Epithelial cell of prostate (primary cell): ENCODE results near the gene NREP.

Experiments
- DNase-seq: peaks from one replicate; pipeline ENCODE4 v3.0.0-alpha.2; 2011; ENCODE audit warnings: low read depth, low spot score
- H3K27ac ChIP-seq: fragments of 450-650 bp; 2 replicates; pipeline ENCODE4 v1.5.1; 2017; ENCODE audit warnings: mild to moderate bottlenecking

The NREP gene

GRCh38 chr5:111769541-111769940 is 12.5 kb upstream of the NREP start:
- H3K27ac ChIP-seq = no peak overlapping the region
- no peak for DNase-seq

DNA sequence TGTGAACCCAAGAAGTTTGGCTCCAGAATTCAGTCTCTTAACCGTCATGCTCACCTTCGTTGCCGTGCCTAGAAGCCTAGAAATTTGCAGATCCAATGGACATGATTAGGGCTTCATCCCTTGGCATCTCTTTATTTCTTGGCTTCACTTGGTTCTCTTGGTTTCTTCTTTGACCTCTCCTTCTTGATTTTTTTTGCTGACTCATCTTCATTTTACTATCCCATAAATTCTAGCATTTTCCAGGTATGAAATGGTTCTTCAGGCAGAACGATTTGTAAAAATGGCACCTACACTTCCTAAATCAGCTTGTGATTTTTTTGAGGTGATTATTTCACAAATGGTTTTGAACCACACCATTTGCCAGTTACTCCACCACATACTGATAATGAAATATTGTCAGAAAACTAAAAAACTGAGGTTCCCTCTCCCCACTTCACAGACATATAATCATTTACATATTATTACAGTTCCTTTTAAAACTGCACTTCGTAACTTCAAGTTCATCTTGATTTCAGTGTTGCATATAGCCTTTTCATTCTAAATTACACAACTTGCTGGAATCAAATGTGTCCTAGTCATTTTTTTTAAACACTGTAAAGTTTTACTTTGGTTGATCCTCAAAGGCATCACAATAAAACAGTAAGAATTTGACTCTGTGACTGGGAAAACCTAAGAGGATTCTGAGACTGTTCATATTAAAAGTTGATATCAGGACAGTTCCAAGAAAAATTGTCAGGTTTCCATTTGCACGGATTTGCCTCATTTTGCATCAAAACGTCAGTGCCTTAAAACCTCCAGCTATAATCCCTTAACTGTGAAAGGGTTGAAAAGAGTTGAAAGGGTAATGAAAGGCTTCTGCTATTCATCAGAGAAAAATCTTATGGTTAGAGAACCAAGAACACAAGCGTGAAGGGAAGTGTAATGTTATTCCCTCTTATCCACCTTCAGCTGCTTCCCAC is 8.9 kb upstream of the NREP start:
- no peak overlapping the region for H3K27ac ChIP-seq
- DNase-seq = no peak

DNA sequence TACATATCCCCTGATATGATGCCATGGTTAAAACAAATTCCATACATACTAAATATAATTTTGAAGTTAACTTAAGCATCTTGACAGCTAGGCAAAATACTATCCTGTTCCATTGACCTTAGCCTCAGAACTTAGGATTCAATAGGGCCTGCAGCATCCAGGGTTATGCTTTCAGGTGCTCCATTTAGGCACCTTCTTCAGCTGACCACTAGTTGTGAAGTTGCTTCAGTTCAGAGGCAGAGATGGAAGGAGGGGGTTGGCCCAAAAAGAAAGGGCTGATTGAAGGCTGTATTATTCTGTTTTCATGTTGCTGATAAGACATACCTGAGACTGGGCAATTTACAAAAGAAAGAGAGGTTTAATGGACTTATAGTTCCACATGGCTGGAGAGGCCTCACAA is 7.0 kb upstream of the NREP start:
- no peak for DNase-seq
- H3K27ac ChIP-seq = no peak overlapping the region

DNA sequence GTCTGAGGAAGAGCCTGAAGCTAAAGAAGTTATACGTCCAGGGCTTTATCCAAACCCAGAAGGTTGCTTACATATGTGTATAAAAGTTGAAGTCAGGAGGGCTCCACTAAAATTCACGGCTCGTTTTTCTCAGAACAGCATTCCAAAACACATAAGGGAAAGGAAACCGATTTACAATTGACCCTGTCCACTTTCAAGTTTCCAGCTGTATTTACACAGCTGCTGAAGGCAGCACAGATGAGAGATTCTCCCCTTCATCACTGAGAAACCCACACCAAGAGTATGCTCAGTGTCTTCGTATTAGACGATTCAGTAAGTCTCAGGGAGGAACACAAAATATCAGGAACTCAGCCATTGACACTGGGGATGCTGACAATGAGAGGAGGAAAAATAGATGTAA is 5.9 kb upstream of the NREP start:
- DNase-seq = no peak
- no peak overlapping the region for H3K27ac ChIP-seq

DNA sequence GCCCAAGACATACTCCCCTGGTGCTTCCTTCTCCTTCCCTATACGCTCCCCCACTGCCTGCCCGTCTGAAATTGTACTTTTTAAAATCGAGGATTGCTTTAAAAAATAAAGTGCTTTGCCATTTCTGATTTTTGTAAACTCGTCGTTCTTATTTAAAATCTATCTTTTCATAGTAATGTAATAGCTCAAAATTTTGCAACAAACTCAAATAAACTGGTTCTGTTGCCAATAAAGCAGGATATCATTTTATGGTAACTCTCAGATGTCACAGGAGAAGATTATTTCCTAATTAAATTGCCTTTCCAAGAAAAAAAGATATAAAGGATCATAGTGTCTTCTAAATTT is 1.3 kb upstream of the NREP start:
- H3K27ac ChIP-seq = no peak overlapping the region
- no peak for DNase-seq

DNA sequence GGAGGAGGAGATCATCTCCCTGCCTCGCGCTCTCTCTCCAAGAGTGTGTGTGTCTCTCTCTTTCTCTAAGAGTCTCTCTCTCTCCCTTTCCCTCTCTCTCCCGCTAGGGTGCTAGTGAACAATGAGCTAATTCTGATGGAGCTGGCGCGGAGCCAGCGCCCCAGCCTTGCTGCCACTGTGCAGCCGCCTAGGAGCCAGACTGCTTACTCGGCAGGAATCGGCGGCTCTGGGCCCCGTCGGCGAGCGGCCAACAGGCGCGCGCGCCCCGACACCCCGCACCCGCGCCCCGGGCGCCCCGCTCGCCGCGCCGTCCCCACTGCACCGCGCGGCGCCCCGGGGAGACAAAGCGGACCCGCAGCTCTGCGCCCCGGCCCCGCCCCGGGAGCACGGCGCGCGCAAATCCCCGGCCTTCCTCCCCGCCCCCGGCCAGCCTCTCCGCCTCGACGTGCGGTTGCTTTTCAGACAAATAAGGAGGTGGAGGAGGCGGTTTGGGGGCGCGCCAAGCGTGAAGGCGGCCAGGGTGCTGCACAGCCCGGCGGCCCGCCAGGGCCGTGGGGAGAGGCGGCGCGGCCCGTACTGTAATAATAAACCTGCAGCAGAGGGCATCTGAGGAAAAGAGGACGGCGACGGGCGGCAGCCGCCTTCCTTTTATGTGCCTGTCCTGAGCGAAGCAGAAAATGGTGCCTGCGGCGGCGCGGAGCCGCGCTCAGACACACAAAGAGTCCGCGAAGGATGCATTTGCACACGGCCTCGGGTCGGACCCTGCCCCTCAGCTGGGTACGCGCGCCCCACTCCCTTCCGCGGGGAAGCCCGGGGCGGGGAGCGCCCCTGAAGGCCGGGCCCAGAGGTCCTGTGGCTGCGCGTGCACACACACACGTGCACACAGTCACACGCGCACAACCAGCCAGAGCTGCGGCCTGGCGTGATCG is 625 bp upstream of the NREP start:
- peak overlapping the region; percentile 31 for H3K27ac ChIP-seq
- DNase-seq = peak; percentile 76

DNA sequence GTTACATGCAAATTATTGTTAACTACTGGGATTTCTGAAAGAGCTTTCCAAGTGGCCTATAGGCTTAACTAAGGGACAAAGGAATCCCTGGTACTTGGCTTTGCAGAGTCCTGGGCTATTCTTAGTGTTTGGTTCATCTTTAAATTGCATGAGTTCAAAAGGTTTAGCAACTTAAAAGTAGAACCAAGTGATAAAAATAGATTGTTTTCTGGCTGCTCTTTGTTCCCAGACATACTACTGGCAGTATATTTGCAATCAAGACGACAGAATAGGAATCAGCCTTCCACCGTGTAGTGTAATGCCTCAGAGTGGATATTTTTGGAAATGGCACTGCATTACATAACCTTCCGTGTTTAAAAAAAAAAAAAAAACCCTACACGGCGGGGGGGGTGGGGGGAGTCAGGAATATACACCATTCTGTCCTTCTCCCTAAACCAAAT is 1.0 kb downstream of the NREP start:
- DNase-seq = no peak
- H3K27ac ChIP-seq = no peak overlapping the region

DNA sequence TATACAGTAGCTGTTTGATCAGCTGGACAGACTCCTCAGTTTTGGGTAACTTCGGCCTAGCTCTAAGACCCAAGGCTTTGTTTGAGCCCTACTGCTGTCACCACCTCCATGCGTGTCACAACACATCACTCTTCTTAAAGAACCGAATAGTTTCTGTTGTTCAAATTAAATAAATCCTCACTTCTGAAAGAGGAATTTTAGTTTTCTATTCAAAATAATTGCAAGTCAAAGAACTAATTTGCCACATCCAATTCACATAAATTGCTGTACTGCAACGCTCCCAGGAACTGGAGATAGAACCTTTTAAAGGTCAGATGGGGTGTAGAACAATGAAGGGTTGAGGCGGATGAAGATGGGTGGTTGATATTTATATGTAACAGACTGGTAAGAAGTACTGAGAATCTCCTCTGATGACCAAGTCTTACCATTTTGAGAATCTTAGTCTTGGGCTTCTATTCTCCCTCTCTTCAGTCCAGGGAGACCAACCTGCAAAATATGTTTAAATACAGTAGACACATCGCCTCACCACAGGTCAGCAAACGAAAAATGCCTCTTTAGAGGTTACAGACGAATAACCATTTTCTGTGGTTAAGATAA is 1.6 kb downstream of the NREP start:
- DNase-seq = no peak
- H3K27ac ChIP-seq = no peak overlapping the region

GRCh38 chr5:111753884-111754589 is 3.0 kb downstream of the NREP start:
- H3K27ac ChIP-seq = no peak overlapping the region
- DNase-seq = no peak

GRCh38 chr5:111752426-111752965 is 4.5 kb downstream of the NREP start:
- no peak overlapping the region for H3K27ac ChIP-seq
- DNase-seq = no peak

DNA sequence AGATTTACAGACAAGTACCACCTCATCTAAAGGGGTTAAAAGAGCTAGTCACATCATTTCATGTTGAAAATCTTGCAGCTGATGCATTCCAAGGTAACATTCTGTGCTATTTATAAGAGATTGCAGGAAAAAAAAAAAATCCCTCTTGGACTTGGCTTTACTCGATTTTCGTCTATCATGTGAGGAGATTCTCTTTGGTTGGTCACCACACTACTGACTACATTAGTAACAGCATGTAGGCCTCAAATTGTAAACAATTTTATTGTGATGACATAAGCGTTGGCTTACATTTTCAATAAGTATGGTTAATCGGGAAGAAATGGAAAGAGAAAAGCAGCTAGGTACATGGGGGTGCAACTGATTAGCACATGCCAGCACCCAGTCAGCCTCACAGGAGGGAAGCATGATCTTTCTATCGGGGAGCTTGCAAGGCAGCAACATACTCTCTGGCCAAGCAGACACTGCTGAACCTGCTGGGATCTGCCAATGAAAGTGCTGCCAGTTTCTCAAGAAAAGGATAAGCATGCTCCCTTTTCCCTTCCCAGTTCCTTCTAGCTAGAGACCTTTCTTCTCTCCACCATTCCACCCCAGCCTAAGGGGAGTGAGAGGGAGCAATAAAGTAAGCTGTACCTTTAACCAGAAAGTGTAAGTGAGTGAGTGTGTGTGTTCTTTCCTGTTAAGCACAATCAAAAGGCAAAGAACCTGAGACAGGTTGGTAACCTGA is 7.5 kb downstream of the NREP start:
- DNase-seq = no peak
- no peak overlapping the region for H3K27ac ChIP-seq

DNA sequence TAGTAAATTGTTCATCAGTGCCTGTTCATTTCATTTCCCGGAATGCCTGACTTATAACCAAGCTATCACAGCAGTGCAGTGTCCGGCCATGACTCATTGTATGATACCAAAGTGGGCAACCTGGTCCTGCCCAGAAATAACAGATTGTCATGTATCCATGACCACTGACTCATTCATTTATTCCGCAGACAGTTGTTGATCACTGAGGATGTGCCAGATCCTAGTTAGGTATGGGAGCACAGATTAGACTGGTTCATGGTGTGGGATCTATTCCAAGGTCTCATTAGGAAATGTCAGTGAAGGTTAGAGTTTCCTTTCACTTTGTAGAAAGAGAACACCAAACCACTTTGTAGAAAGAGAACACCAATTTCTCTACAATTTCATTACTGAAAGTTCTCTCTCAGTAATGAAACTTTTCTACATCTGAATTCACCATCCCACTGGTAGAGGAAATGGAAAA is 8.7 kb downstream of the NREP start:
- peak; percentile 65 for DNase-seq
- peak overlapping the region; percentile 65 for H3K27ac ChIP-seq

DNA sequence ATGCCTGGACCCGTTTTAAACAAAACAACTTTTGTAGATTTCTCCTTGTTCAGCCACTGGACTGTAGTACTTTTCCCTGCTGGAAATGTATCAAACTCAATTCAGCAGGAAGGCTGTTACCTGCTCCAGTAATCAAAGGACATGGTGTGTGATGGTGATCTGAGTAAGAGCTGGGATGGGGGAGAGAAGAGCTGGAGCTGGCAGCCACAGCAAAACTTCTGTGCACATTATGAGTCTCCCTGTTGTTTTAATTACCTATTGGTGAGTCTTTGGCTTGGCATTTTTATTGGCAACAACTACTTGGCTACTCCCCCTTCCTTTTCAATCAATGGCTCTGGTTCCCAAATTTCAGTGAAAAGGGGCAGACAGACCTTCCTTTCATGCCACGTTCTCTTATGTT is 9.7 kb downstream of the NREP start:
- DNase-seq = peak; percentile 60
- H3K27ac ChIP-seq = peak overlapping the region; percentile 65

DNA sequence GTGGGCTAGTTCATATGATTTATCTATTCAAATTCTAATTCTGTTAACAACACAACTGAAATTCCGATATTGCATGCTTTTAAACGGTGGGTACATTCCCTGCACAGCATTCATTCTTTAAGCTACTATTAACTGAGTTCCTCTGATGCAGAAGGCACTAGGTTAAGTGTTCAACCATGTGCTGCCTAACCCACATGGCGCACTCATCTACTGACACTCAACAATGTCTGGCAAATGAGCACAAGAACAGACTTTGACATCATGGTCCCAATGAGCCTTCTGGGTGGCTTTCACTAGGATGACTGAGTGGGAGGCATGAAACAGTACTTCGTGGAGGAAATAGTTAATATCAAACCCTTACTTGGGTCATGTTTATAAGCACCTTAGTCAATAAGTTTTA is 10.2 kb downstream of the NREP start:
- peak overlapping the region; percentile 65 for H3K27ac ChIP-seq
- no peak for DNase-seq

GRCh38 chr5:111745075-111745739 is 11.8 kb downstream of the NREP start:
- no peak overlapping the region for H3K27ac ChIP-seq
- no peak for DNase-seq

GRCh38 chr5:111744455-111744854 is 12.5 kb downstream of the NREP start:
- no peak for DNase-seq

DNA sequence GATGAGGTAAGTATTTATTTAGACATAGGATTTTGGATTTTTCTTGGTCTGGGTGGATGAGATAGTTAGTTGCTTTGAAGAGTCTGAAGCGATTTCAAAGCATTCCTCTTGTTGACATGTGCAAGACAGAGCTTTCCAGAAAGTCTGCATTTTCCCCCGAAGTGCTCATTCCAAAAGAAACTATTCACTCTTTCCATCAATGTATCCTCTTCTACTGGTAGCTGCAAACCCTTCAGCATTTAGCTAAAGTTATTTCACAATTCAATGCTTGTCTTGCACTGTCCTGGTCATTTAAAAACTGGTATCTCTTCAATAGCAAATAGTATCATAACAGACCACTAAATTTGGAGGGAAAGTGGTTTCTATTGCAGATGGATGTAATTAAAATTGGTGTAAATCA is 13.0 kb downstream of the NREP start:
- DNase-seq = no peak
- no peak overlapping the region for H3K27ac ChIP-seq

More at GRCh38 chr5:111744455-111744854, 12.5 kb downstream of the NREP start:
- no peak overlapping the region for H3K27ac ChIP-seq

DNA sequence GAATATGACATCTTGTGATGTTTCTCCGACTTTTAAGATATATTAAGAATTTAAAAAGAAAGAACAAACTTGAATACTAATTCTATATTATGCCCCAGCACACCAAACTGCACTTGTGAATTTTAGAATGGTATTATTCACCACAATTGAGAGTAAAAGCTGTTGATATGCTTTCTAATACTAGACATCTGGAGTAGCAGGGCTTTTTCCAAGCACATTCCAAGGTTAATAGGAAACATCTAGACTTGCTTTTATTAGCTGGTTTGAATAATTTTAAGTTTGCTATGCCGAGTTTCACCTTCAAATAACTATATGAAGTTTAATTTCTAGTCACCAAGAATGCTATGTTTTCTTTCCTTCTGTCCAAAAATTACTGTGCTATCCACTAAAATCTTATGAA is 13.5 kb downstream of the NREP start:
- H3K27ac ChIP-seq = no peak overlapping the region
- no peak for DNase-seq
